Daoy (cell line): ENCODE data around the gene METTL9. TPM values are rescaled to one million over a fixed set of nuclear protein-coding genes. Genes with fewer than 3 reads are reported as not detected.

ENCODE experiments used
- total RNA-seq: library from RNA; depleted of rRNA; stranded (reverse); fragments of >200 nt; shearing (Covaris generic); gene quantifications from 2 replicates; pipeline ENCODE4 v1.2.3, GENCODE V29; 2014; rRNA removed

Gene METTL9
- total RNA-seq, 1 experiment from 2014 or later = 146 TPM

Other genes with a start within 250 kb of the METTL9 start
- not detected in 2 replicates for gene IGSF6, start 53.0 kb downstream of the METTL9 start, total RNA-seq
- not detected in 2 replicates for gene OTOA, start 64.4 kb downstream of the METTL9 start, total RNA-seq